ENCODE data around the gene CADM1.

CADM1 gene

GRCh38 chr11:115153731-115154354 is 350.4 kb downstream of the CADM1 start:
- Histone ChIP-seq H3K4me1 (ENCODE audit: control insufficient read depth, insufficient read depth, low read length) (no peaks in the 10 kb centered on the region), H3K27me3 (ENCODE audit: control insufficient read depth, insufficient read depth, low read length, poor library complexity, severe bottlenecking) (no peaks in the 10 kb centered on the region), H3K27ac (ENCODE audit: insufficient read depth, low read depth, low read length, poor library complexity, severe bottlenecking) (no peak overlapping the region), H3K36me3 (ENCODE audit: control insufficient read depth, insufficient read depth, low read length) (no peaks in the 10 kb centered on the region), H3K4me3 (ENCODE audit: insufficient read depth, low read depth, low read length) (no peak overlapping the region), H3K9me3 (ENCODE audit: control insufficient read depth, low read length) (no peaks in the 10 kb centered on the region)
- 95 to 96% methylated on average over 39 of the region's 39 CpGs for WGBS, 2 experiments

DNA sequence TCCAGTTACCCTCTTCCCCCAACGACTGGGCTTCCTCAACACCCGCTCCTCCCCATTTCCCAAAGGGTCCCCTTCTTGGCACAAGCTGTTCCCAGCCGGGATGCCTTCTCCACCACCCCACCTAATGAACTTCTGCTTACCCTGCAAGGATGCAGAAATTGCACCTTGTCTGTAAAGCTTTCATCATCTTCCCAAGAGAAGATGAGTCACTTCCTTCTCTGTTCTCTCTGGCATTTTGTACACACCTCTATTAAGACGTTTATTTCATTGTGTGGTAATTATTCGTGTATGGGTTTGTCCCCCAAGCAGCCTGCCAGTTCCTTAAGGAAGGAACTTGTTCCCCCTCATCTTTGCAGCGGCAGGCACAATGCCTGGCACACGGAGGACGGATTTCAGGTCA is 351.1 kb downstream of the CADM1 start:
- H3K27me3 ChIP-seq (ENCODE audit: control insufficient read depth, insufficient read depth, low read length, poor library complexity, severe bottlenecking), result no peaks in the 10 kb centered on the region
- no peak overlapping the region for H3K4me3 ChIP-seq (ENCODE audit: insufficient read depth, low read depth, low read length)
- no peaks in the 10 kb centered on the region for H3K9me3 ChIP-seq (ENCODE audit: control insufficient read depth, low read length)
- H3K27ac ChIP-seq (ENCODE audit: insufficient read depth, low read depth, low read length, poor library complexity, severe bottlenecking), result no peak overlapping the region
- no peaks in the 10 kb centered on the region for H3K36me3 ChIP-seq (ENCODE audit: control insufficient read depth, insufficient read depth, low read length)
- 93 to 95% methylated on average over 8 of the region's 8 CpGs for WGBS, 2 experiments
- H3K4me1 ChIP-seq (ENCODE audit: control insufficient read depth, insufficient read depth, low read length), result no peaks in the 10 kb centered on the region

DNA sequence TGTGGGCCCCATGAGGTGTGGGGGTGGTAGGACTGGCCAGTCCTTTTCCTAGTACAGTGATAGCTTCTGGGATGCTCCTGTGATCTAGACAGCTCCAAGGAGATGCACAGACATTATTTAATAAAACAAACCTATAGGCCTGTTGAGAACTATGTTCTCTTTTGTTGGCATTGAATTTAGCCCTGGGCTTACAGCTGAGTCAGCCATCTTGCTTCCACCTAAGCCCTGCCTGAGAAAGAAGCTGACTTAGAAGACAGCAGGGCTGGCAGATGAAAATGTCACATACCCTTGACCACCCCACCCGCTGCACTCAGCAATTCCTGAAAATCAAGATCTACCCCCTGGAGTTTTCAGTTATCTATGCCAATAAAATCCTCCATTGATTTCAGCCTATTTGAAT is 353.2 kb downstream of the CADM1 start:
- Histone ChIP-seq H3K9me3 (ENCODE audit: control insufficient read depth, low read length) (no peaks in the 10 kb centered on the region), H3K27ac (ENCODE audit: insufficient read depth, low read depth, low read length, poor library complexity, severe bottlenecking) (no peak overlapping the region), H3K27me3 (ENCODE audit: control insufficient read depth, insufficient read depth, low read length, poor library complexity, severe bottlenecking) (no peaks in the 10 kb centered on the region), H3K4me1 (ENCODE audit: control insufficient read depth, insufficient read depth, low read length) (no peaks in the 10 kb centered on the region), H3K36me3 (ENCODE audit: control insufficient read depth, insufficient read depth, low read length) (no peaks in the 10 kb centered on the region), H3K4me3 (ENCODE audit: insufficient read depth, low read depth, low read length) (no peak overlapping the region)
- 86% methylated on average over 1 of the region's 1 CpG for WGBS, 2 experiments

DNA sequence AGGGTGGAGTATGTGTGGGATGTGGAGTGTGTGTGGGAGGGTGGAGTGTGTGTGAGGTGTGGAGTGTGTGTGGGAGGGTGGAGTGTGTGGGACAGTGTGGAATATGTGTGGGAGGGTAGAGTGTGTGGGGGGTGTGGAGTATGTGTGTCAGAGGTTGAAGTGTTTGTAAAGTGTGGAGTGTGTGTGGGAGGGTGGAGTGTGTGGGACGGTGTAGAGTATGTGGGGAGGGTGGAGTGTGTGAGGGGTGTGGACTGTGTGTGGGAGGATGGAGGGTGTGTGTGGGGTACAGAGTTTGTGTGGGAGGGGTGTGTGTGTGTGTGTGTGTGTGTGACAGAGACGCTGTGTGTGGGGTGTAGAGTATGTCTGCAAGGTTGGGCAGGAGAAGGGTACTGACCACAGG is 355.5 kb downstream of the CADM1 start:
- Histone ChIP-seq H3K9me3 (ENCODE audit: control insufficient read depth, low read length) (no peaks in the 10 kb centered on the region), H3K4me3 (ENCODE audit: insufficient read depth, low read depth, low read length) (no peak overlapping the region), H3K27ac (ENCODE audit: insufficient read depth, low read depth, low read length, poor library complexity, severe bottlenecking) (no peak overlapping the region), H3K27me3 (ENCODE audit: control insufficient read depth, insufficient read depth, low read length, poor library complexity, severe bottlenecking) (no peaks in the 10 kb centered on the region), H3K36me3 (ENCODE audit: control insufficient read depth, insufficient read depth, low read length) (no peaks in the 10 kb centered on the region), H3K4me1 (ENCODE audit: control insufficient read depth, insufficient read depth, low read length) (no peaks in the 10 kb centered on the region)
- 95 to 96% methylated on average over 2 of the region's 2 CpGs for WGBS, 2 experiments

- Histone ChIP-seq H3K36me3 (ENCODE audit: control insufficient read depth, insufficient read depth, low read length) (no peaks in the 10 kb centered on the region), H3K27me3 (ENCODE audit: control insufficient read depth, insufficient read depth, low read length, poor library complexity, severe bottlenecking) (no peaks in the 10 kb centered on the region), H3K27ac (ENCODE audit: insufficient read depth, low read depth, low read length, poor library complexity, severe bottlenecking) (no peak overlapping the region), H3K4me3 (ENCODE audit: insufficient read depth, low read depth, low read length) (no peak overlapping the region), H3K9me3 (ENCODE audit: control insufficient read depth, low read length) (no peaks in the 10 kb centered on the region), H3K4me1 (ENCODE audit: control insufficient read depth, insufficient read depth, low read length) (no peaks in the 10 kb centered on the region)
- WGBS, 2 experiments, result 95 to 96% methylated on average over 4 of the region's 4 CpGs
These were observed 356.1 kb downstream of the CADM1 start for GRCh38 chr11:115148101-115148500.

DNA sequence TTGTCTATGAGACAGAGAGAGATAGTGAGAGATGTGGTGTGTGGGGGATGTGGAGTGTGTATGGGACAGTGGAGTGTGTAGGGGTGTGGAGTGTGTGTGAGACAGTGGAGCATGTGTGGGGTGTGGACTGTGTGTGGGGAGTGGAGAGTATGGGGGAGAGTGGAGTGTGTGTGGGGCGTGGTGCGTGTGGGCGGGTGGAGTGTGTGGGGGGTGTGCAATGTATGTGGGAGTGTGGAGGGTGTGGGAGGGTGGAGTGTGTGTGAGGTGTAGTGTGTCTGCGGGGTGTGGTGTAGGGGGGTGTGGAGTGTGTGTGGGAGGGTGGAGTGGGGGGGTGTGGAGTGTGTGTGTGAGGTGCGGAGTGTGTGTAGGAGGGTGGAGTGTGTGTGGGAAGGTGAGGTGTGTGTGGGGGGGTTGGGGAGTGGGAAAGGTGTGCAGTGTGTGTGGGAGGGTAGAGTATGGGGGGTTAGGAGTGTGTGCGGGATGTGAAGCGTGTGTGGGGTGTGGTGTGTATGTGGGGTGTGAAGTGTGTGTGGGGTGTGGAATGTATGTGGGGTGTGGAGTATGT is 356.9 kb downstream of the CADM1 start:
- no peaks in the 10 kb centered on the region for H3K4me1 ChIP-seq (ENCODE audit: control insufficient read depth, insufficient read depth, low read length)
- WGBS, 2 experiments, result 95 to 98% methylated on average over 7 of the region's 7 CpGs
- no peak overlapping the region for H3K27ac ChIP-seq (ENCODE audit: insufficient read depth, low read depth, low read length, poor library complexity, severe bottlenecking)
- H3K9me3 ChIP-seq (ENCODE audit: control insufficient read depth, low read length), result no peaks in the 10 kb centered on the region
- no peaks in the 10 kb centered on the region for H3K36me3 ChIP-seq (ENCODE audit: control insufficient read depth, insufficient read depth, low read length)
- H3K27me3 ChIP-seq (ENCODE audit: control insufficient read depth, insufficient read depth, low read length, poor library complexity, severe bottlenecking), result no peaks in the 10 kb centered on the region
- H3K4me3 ChIP-seq (ENCODE audit: insufficient read depth, low read depth, low read length), result no peak overlapping the region

GRCh38 chr11:115146425-115146824 is 357.8 kb downstream of the CADM1 start:
- Histone ChIP-seq H3K36me3 (ENCODE audit: control insufficient read depth, insufficient read depth, low read length) (no peaks in the 10 kb centered on the region), H3K4me3 (ENCODE audit: insufficient read depth, low read depth, low read length) (no peak overlapping the region), H3K4me1 (ENCODE audit: control insufficient read depth, insufficient read depth, low read length) (peaks cover 3% of the 10 kb centered on the region), H3K27ac (ENCODE audit: insufficient read depth, low read depth, low read length, poor library complexity, severe bottlenecking) (no peak overlapping the region), H3K9me3 (ENCODE audit: control insufficient read depth, low read length) (no peaks in the 10 kb centered on the region), H3K27me3 (ENCODE audit: control insufficient read depth, insufficient read depth, low read length, poor library complexity, severe bottlenecking) (no peaks in the 10 kb centered on the region)
- WGBS, 2 experiments, result 92% methylated on average over 6 of the region's 6 CpGs

GRCh38 chr11:115145324-115145723 is 358.9 kb downstream of the CADM1 start:
- Histone ChIP-seq H3K4me1 (ENCODE audit: control insufficient read depth, insufficient read depth, low read length) (peaks cover 8% of the 10 kb centered on the region), H3K27ac (ENCODE audit: insufficient read depth, low read depth, low read length, poor library complexity, severe bottlenecking) (no peak overlapping the region), H3K27me3 (ENCODE audit: control insufficient read depth, insufficient read depth, low read length, poor library complexity, severe bottlenecking) (no peaks in the 10 kb centered on the region), H3K9me3 (ENCODE audit: control insufficient read depth, low read length) (no peaks in the 10 kb centered on the region), H3K4me3 (ENCODE audit: insufficient read depth, low read depth, low read length) (no peak overlapping the region), H3K36me3 (ENCODE audit: control insufficient read depth, insufficient read depth, low read length) (no peaks in the 10 kb centered on the region)
- WGBS, 2 experiments, result 92 to 95% methylated on average over 8 of the region's 8 CpGs

DNA sequence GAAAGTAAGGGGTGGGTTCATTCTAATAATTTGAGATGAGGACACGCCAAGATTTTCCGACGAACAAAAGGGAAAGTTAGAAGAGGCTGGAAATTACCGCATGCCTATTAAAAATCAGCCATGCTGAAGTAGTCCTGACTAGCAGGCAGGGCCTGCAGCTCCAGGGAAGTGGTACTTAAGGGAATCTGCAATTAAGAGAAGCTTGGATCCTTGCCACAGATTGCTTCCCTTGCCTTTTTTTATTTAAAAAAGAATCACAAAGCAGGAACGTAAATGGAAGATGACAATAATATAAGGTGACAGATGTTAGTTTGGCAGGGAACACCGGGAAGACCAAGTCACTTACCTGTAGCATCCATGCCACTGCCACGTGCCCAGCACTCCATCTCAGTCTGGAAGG is 359.3 kb downstream of the CADM1 start:
- no peak overlapping the region for H3K4me3 ChIP-seq (ENCODE audit: insufficient read depth, low read depth, low read length)
- no peak overlapping the region for H3K27ac ChIP-seq (ENCODE audit: insufficient read depth, low read depth, low read length, poor library complexity, severe bottlenecking)
- H3K4me1 ChIP-seq (ENCODE audit: control insufficient read depth, insufficient read depth, low read length), result peaks cover 8% of the 10 kb centered on the region
- H3K36me3 ChIP-seq (ENCODE audit: control insufficient read depth, insufficient read depth, low read length), result no peaks in the 10 kb centered on the region
- 92 to 93% methylated on average over 7 of the region's 7 CpGs for WGBS, 2 experiments
- no peaks in the 10 kb centered on the region for H3K9me3 ChIP-seq (ENCODE audit: control insufficient read depth, low read length)
- no peaks in the 10 kb centered on the region for H3K27me3 ChIP-seq (ENCODE audit: control insufficient read depth, insufficient read depth, low read length, poor library complexity, severe bottlenecking)

GRCh38 chr11:115144014-115144413 is 360.2 kb downstream of the CADM1 start:
- H3K27ac ChIP-seq (ENCODE audit: insufficient read depth, low read depth, low read length, poor library complexity, severe bottlenecking), result no peak overlapping the region
- H3K4me3 ChIP-seq (ENCODE audit: insufficient read depth, low read depth, low read length), result no peak overlapping the region
- H3K9me3 ChIP-seq (ENCODE audit: control insufficient read depth, low read length), result no peaks in the 10 kb centered on the region
- H3K27me3 ChIP-seq (ENCODE audit: control insufficient read depth, insufficient read depth, low read length, poor library complexity, severe bottlenecking), result no peaks in the 10 kb centered on the region
- peaks cover 8% of the 10 kb centered on the region for H3K4me1 ChIP-seq (ENCODE audit: control insufficient read depth, insufficient read depth, low read length)
- WGBS, 2 experiments, result 90 to 91% methylated on average over 5 of the region's 5 CpGs
- no peaks in the 10 kb centered on the region for H3K36me3 ChIP-seq (ENCODE audit: control insufficient read depth, insufficient read depth, low read length)
